H1 (cell line): Measurements from ENCODE around the gene UBQLN1. TPM values are rescaled to one million over a fixed set of nuclear protein-coding genes. Genes with fewer than 3 reads are reported as not detected.

Experiments
- CTCF ChIA-PET: fragments of 300-600 bp; sonication (Branson Sonifier 250); formaldehyde crosslinking; loops from one replicate; lab custom pipeline; 2021; ENCODE audit not compliant: partially characterized antibody; lab: Charles Lee
- POLR2A ChIA-PET: fragments of 300-600 bp; sonication (Branson Sonifier 250); formaldehyde crosslinking; loops from one replicate; lab custom pipeline; 2021; ENCODE audit warnings: inconsistent platforms; ENCODE audit not compliant: partially characterized antibody; lab: Charles Lee
- DNase-seq, 2 experiments: peaks; one replicate each; pipeline versions ENCODE4 v3.0.0 to v3.0.0-alpha.2; 2010 to 2022; ENCODE audit warnings: low spot score in 2 of 2, low read depth in 1 of 2, mixed read lengths in 1 of 2
- FAIRE-seq: peaks from 2 replicates; lab custom pipeline; 2011; peaks lifted over from hg19 to GRCh38; lab: Jason Lieb, UNC
- H2AFZ ChIP-seq: 2 replicates; pipeline ENCODE4 v1.8.1; 2012; ENCODE audit warnings: low read length, inconsistent platforms
- H2AK5ac ChIP-seq: 2 replicates; pipeline ENCODE4 v1.6.1; 2013; ENCODE audit warnings: low read depth, low read length
- H2BK120ac ChIP-seq: replicated peaks from 2 replicates; pipeline ENCODE3; 2013; ENCODE audit warnings: low read depth, low read length, inconsistent platforms
- H2BK12ac ChIP-seq: 2 replicates; pipeline ENCODE4 v1.6.1; 2013; ENCODE audit warnings: low read depth, low read length
- H2BK15ac ChIP-seq: 2 replicates; pipeline ENCODE4 v1.6.1; 2013; ENCODE audit warnings: low read length
- H2BK20ac ChIP-seq: 2 replicates; pipeline ENCODE4 v1.6.1; 2013; ENCODE audit warnings: low read length
- H2BK5ac ChIP-seq: 2 replicates; pipeline ENCODE4 v1.6.1; 2013; ENCODE audit warnings: low read depth, low read length
- H3K14ac ChIP-seq: 2 replicates; pipeline ENCODE4 v1.6.1; 2013; ENCODE audit warnings: inconsistent platforms; ENCODE audit not compliant: insufficient read length
- H3K18ac ChIP-seq: 2 replicates; pipeline ENCODE4 v1.6.1; 2013; ENCODE audit warnings: low read length; ENCODE audit errors: extremely low read depth
- H3K23ac ChIP-seq: 2 replicates; pipeline ENCODE4 v1.6.1; 2013; ENCODE audit warnings: inconsistent platforms; ENCODE audit not compliant: insufficient read length
- H3K23me2 ChIP-seq: 2 replicates; pipeline ENCODE4 v1.6.1; 2013; ENCODE audit warnings: low read depth, low read length
- H3K27ac ChIP-seq: 2 replicates; pipeline ENCODE4 v1.6.1; 2011; ENCODE audit warnings: low read depth, low read length, inconsistent platforms
- H3K27me3 ChIP-seq, 4 experiments: replicated peaks in 1 of 4; 1 replicate in 1 of 4; 2 replicates in 3 of 4; pipeline versions ENCODE4 v1.6.1 to v1.8.1; 2011 to 2013; ENCODE audit warnings: low read length in 3 of 4, mild to moderate bottlenecking in 3 of 4, inconsistent platforms in 2 of 4, mixed read lengths in 2 of 4, moderate library complexity in 1 of 4; ENCODE audit not compliant: control insufficient read depth in 3 of 4, insufficient read depth in 3 of 4; ENCODE audit errors: extremely low read depth in 1 of 4
- H3K36me3 ChIP-seq, 4 experiments: 2 replicates each; pipeline versions ENCODE4 v1.6.1 to v1.8.1; 2011 to 2013; ENCODE audit warnings: mild to moderate bottlenecking in 4 of 4, low read length in 3 of 4, moderate library complexity in 2 of 4, control low read depth in 1 of 4, inconsistent platforms in 1 of 4; ENCODE audit not compliant: insufficient read depth in 4 of 4, control insufficient read depth in 2 of 4
- H3K4ac ChIP-seq: replicated peaks from 2 replicates; pipeline ENCODE3; 2013; ENCODE audit warnings: low read length, low read depth, mixed read lengths, inconsistent platforms; ENCODE audit not compliant: insufficient read length
- H3K4me1 ChIP-seq, 4 experiments: replicated peaks in 1 of 4; 1 replicate in 1 of 4; 2 replicates in 3 of 4; pipeline versions ENCODE4 v1.6.1 to v1.8.1; 2011 to 2013; ENCODE audit warnings: low read length in 3 of 4, inconsistent platforms in 2 of 4, mixed read lengths in 1 of 4; ENCODE audit not compliant: insufficient read depth in 4 of 4, control insufficient read depth in 3 of 4
- H3K4me2 ChIP-seq, 2 experiments: 2 replicates each; pipeline versions ENCODE4 v1.6.1 to v1.8.1; 2011 to 2013; ENCODE audit warnings: low read depth in 2 of 2, low read length in 2 of 2, control low read depth in 1 of 2, inconsistent platforms in 1 of 2, mild to moderate bottlenecking in 1 of 2; ENCODE audit not compliant: insufficient read depth in 1 of 2
- H3K4me3 ChIP-seq, 4 experiments: fragments of 200-600, 300-600 bp in 1 of 4; sonication (generic), shearing (Covaris generic), sonication (Bioruptor Twin) in 1 of 4; 2 replicates each; pipeline versions ENCODE4 v1.5.1 to v1.8.1; 2011 to 2016; ENCODE audit warnings: low read length in 4 of 4, low read depth in 3 of 4, control low read depth in 2 of 4, inconsistent platforms in 2 of 4, mild to moderate bottlenecking in 2 of 4, mixed read lengths in 1 of 4, moderate library complexity in 1 of 4; ENCODE audit not compliant: insufficient read depth in 2 of 4; ENCODE audit errors: extremely low read depth in 1 of 4
- H3K56ac ChIP-seq: replicated peaks from 2 replicates; pipeline ENCODE3; 2013; ENCODE audit warnings: low read depth, mild to moderate bottlenecking, mixed read lengths, low read length, inconsistent platforms; ENCODE audit not compliant: insufficient read length
- H3K79me1 ChIP-seq: 2 replicates; pipeline ENCODE4 v1.6.1; 2013; ENCODE audit warnings: low read depth, low read length, control low read depth
- H3K79me2 ChIP-seq, 2 experiments: 2 replicates each; pipeline versions ENCODE4 v1.6.1 to v1.8.1; 2012 to 2013; ENCODE audit warnings: low read length in 2 of 2, mild to moderate bottlenecking in 2 of 2, inconsistent platforms in 1 of 2; ENCODE audit not compliant: insufficient read depth in 2 of 2, control insufficient read depth in 1 of 2
- H3K9ac ChIP-seq, 4 experiments: replicated peaks in 1 of 4; 1 replicate in 1 of 4; 2 replicates in 3 of 4; pipeline versions ENCODE4 v1.6.1 to v1.8.1; 2011 to 2013; ENCODE audit warnings: low read depth in 3 of 4, low read length in 3 of 4, control low read depth in 2 of 4, mild to moderate bottlenecking in 2 of 4, moderate library complexity in 2 of 4, inconsistent platforms in 1 of 4; ENCODE audit errors: extremely low read depth in 1 of 4
- H3K9me3 ChIP-seq, 2 experiments: 2 replicates each; pipeline versions ENCODE4 v1.6.1 to v1.8.1; 2012 to 2013; ENCODE audit warnings: mild to moderate bottlenecking in 2 of 2, moderate library complexity in 2 of 2, control low read depth in 1 of 2, inconsistent platforms in 1 of 2, low read depth in 1 of 2, low read length in 1 of 2, mixed read lengths in 1 of 2; ENCODE audit not compliant: insufficient read depth in 2 of 2
- H4K20me1 ChIP-seq, 2 experiments: replicated peaks in 1 of 2; 2 replicates each; pipeline versions ENCODE3 to v1.8.1; 2011 to 2013; ENCODE audit warnings: inconsistent platforms in 2 of 2, low read length in 2 of 2, mild to moderate bottlenecking in 1 of 2; ENCODE audit not compliant: insufficient read depth in 2 of 2, control insufficient read depth in 1 of 2
- H4K5ac ChIP-seq: 2 replicates; pipeline ENCODE4 v1.6.1; 2013; ENCODE audit warnings: low read length, low read depth, mixed read lengths, inconsistent platforms; ENCODE audit not compliant: insufficient read length
- H4K8ac ChIP-seq: 2 replicates; pipeline ENCODE4 v1.8.0; 2013; ENCODE audit warnings: mild to moderate bottlenecking, moderate library complexity, low read length, inconsistent platforms; ENCODE audit not compliant: insufficient read depth; ENCODE audit errors: extremely low read depth
- H4K91ac ChIP-seq: replicated peaks from 2 replicates; pipeline ENCODE3; 2013; ENCODE audit warnings: low read length, mixed read lengths, inconsistent platforms; ENCODE audit not compliant: insufficient read length
- BCL11A ChIP-seq, 2 experiments: IDR thresholded peaks; one replicate each; pipeline ENCODE4 v1.6.1; 2011; ENCODE audit warnings: low read depth in 2 of 2, low read length in 2 of 2, mild to moderate bottlenecking in 2 of 2
- BRCA1 ChIP-seq: IDR thresholded peaks from 2 replicates; pipeline ENCODE4 v1.6.1; 2012; ENCODE audit warnings: low read depth, low read length, improper control_type of control experiment
- CREB1 ChIP-seq: IDR thresholded peaks from 2 replicates; pipeline ENCODE4 v1.6.1; 2012; ENCODE audit warnings: inconsistent platforms
- EGR1 ChIP-seq: IDR thresholded peaks from 2 replicates; pipeline ENCODE4 v1.6.1; 2011; ENCODE audit warnings: low read depth, low read length, borderline replicate concordance
- WGBS, 2 experiments: shearing (Covaris generic) in 1 of 2; methylation state at CpG; one replicate each; pipeline versions ENCODE4 v1.1.6 to v1.1.7; 2013 to 2015; ENCODE audit warnings: low lambda C conversion rate in 2 of 2, mixed read lengths in 2 of 2, inconsistent platforms in 1 of 2, low coverage in 1 of 2, missing lambda C conversion rate in 1 of 2; ENCODE audit not compliant: insufficient replicate concordance in 2 of 2, insufficient coverage in 1 of 2, insufficient read length in 1 of 2; ENCODE audit errors: extremely low coverage in 1 of 2, missing lambda C conversion rate in 1 of 2; 5-methylcytosine and 5-hydroxymethylcytosine counted together
- polyA plus RNA-seq, 7 experiments: library from polyadenylated mRNA; depleted of rRNA in 3 of 7; stranded (reverse) in 5 of 7; unstranded in 2 of 7; fragments of >200 nt in 5 of 7; fragments of 200-250 nt in 2 of 7; gene quantifications; 1 replicate in 5 of 7; 2 replicates in 1 of 7; 4 replicates in 1 of 7; pipeline versions ENCODE4 v1.2.1 to v1.2.3, GENCODE V29; 2011 to 2013; ENCODE audit warnings: missing spikeins in 2 of 7, mixed read lengths in 2 of 7
- total RNA-seq: library from RNA; stranded (reverse); fragmentation: NEBNext Ultra II Directional; extraction: Animal tissue kit (Norgen Biotek cat#: 25700); gene quantifications from 2 replicates; pipeline ENCODE4 v1.2.1, GENCODE V29; 2021
- TF ChIP-seq, protein P1 (sequence below): IDR thresholded peaks from 2 replicates; pipeline ENCODE4 v1.6.1; 2011; ENCODE audit warnings: low read depth, mild to moderate bottlenecking, low read length; ENCODE audit not compliant: insufficient read depth

The UBQLN1 gene
- total and polyA plus RNA-seq, 2 of the 8 experiments (the other 6 are each of a cell fraction or from before 2014, with no cell fraction given) = 62.4 to 105 TPM

GRCh38 chr9:83633255-83633654, 74.5 kb downstream of the UBQLN1 start:
- Histone ChIP-seq H2BK12ac (no peak overlapping the region), H2AK5ac (no peak overlapping the region), H3K27ac (no peak overlapping the region; the same call in 1 of the 2 replicates), H3K56ac (no peak overlapping the region), H3K27me3 (no peaks in the 10 kb centered on the region), H3K4me1 (peaks cover 0 to 11% (median 3%) of the 10 kb centered on the region in 4 experiments; a peak in 1 of 7 replicates), H3K36me3 (no peaks in the 10 kb centered on the region), H3K23me2 (no peaks in the 10 kb centered on the region), H3K4ac (no peak overlapping the region), H4K91ac (no peak overlapping the region), H2BK5ac (no peak overlapping the region), H3K79me2 (no peaks in the 10 kb centered on the region), H3K9ac (no peak overlapping the region), H3K9me3 (no peaks in the 10 kb centered on the region), H2BK20ac (no peak overlapping the region), H2BK120ac (no peak overlapping the region), H4K5ac (no peak overlapping the region), H2BK15ac (no peak overlapping the region), H3K14ac (no peak overlapping the region), H4K20me1 (no peaks in the 10 kb centered on the region), H3K18ac (no peak overlapping the region), H3K79me1 (no peaks in the 10 kb centered on the region), H2AFZ (no peak overlapping the region), H3K4me3 (no peak overlapping the region), H4K8ac (no peak overlapping the region), H3K4me2 (no peak overlapping the region), H3K23ac (no peak overlapping the region)
- DNase-seq (no peak), FAIRE-seq (no peak)
- CTCF ChIA-PET = interaction anchor here (0.6 to 8.0 kb wide), 5 partner anchors 9 to 403 kb away, joined by 3 to 75 read pairs (median 5); partner anchors contain the start of gene FRMD3
- POLR2A ChIA-PET = interaction anchor here (2.4 kb wide), 1 partner anchor 8 kb away, joined by 11 read pairs; no protein-coding TSS in a partner anchor
- no CpG with 5 or more reads among the region's 1 CpG for WGBS, 2 experiments
- TF ChIP-seq BRCA1 = no peak
- TF ChIP-seq, protein P1, sequence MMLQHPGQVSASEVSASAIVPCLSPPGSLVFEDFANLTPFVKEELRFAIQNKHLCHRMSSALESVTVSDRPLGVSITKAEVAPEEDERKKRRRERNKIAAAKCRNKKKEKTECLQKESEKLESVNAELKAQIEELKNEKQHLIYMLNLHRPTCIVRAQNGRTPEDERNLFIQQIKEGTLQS = no peak
- no peak for TF ChIP-seq CREB1
- no peak for TF ChIP-seq BCL11A (IDR thresholded peaks at IDR 0.05; ENCODE audit: low read depth in 2 of 2, low read length in 2 of 2)
- no peak for TF ChIP-seq EGR1
